Stimulated activated CD4-positive, alpha-beta T cell treated with anti-CD3 and anti-CD28 coated beads, Interleukin-12 subunit alpha, Interleukin-12 subunit beta, amount 100 ng/mL, for 4 hours (primary cell): ENCODE data around the gene CTSH.
"Not testable (repeated sequence)": the region's sequence is repeated elsewhere in the genome, so short reads cannot be mapped to it uniquely, and the experiment has no call there.

Experiments
- DNase-seq: peaks from one replicate; pipeline ENCODE4 v3.0.0-alpha.2; 2020

Gene CTSH

DNA sequence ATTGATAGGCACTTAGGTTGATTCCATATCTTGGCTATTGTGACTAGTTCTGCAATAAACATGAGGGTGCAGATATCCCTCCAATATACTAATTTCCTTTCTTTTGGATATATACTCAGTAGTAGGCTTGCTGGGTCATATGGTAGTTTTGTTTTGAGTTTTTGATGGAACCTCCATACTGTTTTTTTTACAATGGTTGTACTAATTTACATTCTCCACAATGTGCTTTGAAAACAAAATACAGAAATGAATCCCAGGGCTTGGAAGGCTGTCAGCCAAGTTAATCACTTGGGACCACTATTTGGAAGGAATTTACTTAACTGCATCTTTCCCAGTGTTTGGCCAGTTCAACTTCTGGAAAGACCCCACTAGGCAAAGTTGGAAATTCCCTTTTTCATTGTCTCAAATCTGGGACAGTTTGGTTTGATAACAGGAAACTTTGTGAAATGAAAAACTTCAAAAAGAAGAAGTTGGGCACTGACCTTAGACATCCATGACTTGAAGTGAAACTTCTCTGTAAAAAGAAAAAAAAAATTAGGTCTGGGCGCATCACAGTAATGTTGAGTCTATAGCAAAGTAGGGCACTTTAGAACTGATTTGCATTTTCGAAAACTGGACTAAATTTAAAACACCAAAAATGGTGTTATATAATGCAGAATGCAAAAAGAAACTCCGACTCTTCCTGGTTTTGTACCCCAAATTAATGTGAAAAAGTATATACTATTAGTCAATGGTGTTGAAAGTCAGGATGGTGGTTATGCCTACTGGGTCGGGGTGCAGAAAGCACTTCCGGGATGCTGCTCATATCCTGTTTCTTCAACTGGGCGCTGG lies 6.0 kb downstream of the CTSH start:
- DNase-seq, result no peak

DNA sequence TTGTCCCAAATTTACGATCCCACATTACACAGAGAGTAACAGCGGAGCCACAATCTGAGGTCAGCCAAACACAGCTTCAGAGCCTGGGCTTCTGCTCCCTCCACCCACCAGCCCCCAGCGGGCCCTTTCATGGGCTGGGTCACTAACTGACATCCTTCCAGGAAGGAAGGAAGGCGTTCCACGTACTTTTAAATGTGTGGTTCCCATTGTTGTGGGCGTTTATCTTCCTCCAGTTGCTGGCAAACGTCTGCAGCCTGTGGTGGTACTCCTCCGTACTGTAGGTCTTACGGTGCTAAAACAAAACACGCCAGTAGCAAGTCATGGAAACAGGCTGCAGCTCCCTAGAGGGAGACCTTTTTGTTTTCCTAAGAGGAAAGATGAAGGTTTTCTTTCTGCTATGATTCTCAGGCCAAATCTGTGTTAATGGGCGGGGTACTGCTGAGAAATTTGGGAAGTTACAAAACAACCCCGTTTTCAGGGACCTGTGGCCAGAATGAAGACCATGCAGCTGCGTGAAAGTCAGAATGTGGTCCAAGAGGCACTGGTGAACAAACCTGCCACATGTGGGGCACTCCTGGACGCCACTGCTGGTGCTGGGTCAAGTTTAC lies 7.6 kb downstream of the CTSH start:
- no peak for DNase-seq

DNA sequence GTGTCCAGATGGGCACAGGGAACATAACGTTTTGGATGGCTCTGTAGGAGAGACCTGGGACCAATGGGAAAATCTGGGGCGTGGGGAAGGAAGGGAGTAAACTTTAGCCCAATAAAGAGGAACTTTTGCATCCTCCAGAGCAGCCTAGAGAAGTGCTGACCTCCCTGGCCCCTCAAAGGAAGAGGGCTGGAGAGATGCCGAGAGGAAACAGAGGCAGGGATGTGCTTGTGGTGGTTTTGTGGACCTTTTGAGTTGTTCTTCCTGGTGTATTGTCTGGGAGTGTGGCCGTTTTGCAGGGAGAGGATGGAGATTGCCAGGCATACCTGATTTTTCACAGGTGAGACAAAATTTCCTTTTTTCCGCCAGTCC lies 10.2 kb downstream of the CTSH start:
- DNase-seq, result no peak

DNA sequence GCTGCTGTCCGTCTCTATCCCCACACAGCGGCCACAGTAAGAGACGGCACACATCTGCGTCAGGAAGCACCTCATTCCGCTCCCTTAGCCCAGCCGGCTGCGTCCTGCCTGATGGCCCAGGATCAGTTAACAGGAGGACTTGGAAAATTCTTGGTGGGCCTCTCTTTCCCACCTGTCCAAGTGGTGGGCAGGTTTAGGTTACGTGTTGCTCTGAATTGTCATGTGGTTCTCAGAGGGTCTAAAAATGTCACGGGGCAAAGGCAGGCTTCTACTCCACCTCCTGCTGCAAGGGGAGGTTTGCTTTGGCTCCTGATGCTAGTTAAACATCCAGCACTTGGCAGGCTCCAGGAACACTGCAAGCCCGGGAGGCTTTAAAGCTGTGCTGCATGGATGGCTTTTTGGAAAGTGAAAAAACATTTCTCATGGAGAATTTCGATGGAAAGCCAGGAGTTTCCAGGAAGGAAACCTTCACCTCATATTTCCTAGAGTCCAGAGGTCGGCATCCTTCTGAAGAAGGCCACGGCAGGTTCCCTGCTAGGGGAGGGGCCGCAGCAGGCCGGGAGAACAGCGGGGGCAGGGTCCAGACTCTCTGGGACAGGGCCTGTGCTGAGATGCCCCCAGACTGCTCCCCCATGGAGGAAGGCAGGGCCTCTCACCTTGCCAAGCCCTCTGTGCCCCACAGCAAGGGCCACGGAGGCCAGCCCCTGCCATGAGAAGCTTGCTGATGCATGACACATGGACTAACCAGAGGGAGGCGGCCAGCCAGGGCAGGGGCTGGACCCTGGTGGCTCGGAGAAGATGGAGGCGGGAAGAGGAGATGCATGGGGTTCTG lies 10.8 kb downstream of the CTSH start:
- DNase-seq, result no peak

DNA sequence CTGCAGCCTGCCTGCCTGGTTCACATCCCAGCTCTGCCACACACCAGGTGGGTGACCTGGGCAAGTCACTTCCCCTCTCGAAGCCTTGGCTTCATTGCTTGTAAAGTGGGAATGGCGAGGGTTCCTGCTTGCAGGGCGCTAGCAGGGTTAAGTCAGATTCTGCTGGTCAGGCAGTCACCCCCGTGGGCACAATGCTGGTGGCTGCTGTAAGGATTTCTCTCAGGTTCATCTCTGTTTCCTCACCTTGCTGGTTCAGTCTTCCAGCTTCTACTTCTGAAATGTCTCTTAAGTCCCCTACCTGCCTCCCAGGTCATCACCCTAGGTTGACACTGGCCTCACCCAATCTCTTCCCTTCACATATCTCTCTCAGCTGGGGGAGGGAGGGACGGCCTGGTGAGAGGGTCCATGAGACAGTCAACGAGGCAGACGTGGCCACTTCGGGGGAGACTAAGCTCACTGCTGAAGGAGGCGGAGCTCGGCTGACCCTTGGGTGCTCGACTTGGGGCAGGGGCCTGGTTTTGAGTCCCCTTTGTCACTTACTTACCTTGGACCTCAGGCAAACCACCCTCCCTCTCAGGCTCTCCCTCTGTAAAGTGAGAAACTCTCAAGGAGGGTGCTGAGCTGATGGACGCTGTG lies 11.5 kb downstream of the CTSH start:
- DNase-seq, result no peak

DNA sequence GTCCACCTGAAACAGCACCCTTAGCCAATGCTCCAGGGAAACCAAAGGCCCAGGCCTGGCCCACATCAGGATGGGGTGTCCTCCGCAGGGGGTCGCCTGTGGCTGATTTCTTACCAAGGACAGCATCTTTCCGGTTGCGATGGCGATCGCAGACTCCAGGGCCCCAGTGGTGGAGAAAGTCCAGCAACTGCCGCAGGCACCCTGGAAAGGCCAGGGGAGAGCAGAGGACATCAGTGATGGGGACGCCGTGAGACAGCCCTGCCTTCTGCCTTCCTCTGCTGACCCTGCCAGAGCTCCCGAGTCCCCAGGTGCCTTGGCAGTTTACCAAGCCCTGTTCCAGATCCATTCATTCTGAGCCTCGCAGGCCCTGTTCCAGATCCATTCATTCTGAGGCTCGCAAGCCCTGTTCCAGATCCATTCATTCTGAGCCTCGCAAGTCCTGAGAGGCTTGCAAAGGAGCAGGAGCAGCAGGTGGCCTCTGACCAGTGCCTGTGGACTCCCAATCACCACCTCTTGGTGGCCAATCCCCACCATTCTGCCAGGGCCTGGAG lies 12.5 kb downstream of the CTSH start:
- DNase-seq, result no peak

DNA sequence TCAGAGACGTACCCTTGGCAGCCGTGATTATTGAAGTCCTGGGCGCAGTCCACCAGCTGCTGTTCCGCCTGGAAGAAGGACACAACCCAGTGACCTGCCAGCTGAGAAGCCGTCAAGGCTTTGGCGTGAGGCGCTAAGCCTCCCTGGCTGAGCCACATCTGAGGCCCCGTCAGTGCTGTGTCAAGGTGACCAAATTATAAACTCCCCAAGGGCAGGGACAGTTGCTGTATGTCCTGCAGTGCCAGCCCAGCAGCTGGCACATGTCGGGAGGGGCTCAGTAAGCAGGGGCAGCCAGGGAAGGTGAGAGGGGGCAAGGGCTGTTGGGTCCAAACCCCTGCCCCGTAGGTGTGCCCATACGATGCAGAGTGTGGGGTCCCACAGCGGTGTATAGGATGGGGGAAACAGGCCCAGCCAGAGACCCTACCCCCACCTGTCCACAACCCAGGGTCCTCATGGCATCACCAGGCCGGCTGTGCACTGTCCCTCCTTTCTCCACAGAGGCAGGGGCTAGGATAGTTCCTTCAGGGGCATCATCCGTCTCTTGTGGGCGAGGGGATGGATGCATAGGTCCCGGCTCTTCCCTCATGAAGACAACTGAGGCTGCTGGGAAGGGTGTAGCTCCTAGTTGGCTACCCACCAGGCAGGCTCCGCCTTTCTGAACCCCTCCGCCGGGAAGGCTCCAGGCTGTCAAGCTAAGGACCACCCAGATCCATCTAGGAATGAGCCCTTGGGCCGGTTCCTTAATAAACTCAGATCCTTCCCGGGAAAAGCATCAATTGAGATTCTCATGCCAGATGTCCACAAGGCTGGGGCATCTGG lies 13.2 kb downstream of the CTSH start:
- no peak for DNase-seq

DNA sequence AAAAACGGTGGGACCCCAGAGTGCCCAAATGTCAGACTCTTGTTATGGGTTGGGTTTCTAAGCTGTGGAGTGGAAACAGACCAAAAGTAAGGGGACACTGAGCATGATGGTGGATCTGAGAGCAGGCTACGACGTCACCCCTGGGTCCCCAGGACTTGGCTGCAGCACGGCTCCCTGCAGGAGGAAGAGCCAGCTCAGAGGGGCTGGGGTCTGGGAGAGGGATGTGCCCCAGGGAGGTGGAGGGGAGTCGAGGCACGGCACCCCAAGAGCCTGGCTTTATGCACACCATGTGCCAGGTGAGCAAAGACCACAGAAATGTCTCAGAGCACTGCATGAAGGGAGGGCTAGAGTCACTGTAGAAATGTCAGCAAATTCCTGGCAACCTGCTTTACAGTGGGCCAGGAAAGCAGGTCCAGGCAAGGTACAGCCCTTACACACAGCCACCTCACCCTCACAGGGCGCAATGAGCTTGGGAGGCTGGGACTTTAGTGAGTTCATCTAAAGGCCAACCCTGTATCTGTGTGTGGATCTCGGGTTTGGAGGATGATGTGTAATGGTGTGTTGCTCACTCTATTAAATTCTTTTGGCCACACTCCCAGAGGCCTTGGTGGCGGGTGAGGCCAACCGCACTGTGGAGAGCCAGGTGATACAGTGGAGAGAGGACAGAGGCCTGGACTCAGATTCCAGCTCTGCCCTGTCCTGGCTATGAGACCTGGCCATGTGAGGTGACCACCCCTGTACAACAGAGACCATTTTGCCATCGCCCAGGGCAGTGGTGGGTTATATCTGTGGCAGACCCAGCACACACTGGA lies 14.1 kb downstream of the CTSH start:
- no peak for DNase-seq

DNA sequence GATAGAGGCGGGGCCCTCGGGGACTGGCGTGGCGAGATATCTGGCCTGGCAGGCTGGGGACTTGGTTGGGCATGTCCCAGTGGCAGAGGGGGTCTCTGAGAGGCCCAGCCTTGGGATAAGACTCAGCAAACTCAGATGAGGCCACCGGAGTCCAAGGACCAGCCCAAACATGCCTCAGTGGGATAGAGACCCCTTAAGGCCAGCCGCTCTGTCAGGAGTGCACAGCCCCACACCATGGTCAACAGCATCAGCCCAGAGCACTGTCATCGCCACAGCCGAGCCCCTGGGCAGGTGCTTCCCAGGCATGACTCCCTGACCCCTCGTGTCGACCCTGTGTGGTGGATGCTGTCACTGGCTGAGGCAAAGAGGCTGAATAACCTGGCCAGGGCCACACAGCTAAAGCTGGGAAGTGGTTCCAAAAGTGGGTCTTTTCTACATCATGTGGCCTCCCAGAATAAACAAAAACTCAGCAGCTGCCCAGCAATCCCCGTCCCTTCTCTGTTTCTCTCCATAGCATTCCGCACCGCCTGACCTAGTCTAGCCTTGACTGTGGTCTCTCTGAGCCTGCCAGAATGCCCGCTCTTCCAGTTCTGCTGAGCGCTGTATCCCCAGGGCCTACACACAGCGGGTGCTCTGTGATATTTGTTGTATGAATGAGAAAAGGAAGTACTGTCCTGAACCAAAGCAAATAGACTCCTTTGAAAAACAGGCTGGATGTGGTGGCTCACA lies 15.1 kb downstream of the CTSH start:
- DNase-seq, result no peak

DNA sequence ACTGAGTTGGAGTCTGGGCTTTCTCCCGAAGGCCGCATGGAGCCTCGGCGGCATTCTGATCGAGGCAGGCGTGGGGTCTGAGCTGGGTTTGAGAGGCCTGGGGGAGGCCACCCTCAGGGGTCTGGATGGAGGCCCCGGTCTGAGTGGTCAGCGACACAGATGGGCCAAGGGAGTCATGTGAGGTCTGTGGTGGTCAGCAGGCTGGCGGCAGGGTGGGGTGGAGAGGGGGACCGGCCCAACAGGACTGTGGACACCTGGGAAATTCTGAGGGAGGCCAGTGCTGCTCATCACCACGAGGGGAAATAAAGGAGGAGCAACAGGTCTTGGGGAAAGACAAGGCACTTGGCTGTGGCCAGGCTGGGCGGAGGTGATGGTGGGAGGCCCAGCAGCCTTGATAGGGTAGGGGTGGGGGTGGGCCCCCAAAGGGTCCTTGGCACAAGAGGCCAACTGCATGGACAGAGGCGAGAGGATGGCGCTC lies 16.2 kb downstream of the CTSH start:
- DNase-seq, result no peak

DNA sequence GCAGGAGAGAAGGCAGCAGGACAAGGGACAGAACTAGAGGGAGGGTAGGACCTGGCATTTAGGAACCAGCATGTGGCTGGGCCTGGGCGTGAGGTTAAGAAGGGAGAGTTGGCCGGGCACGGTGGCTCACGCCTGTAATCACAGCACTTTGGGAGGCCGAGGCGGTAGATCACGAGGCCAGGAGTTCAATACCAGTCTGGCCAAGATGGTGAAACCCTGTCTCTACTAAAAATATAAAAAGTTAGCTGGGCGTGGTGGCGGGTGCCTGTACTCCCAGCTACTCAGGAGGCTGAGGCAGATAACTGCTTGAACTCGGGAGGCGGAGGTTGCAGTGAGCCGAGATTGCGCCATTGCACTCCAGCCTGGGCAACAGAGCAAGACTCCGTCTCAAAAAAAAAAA lies 16.7 kb downstream of the CTSH start:
- not testable (repeated sequence) for DNase-seq

DNA sequence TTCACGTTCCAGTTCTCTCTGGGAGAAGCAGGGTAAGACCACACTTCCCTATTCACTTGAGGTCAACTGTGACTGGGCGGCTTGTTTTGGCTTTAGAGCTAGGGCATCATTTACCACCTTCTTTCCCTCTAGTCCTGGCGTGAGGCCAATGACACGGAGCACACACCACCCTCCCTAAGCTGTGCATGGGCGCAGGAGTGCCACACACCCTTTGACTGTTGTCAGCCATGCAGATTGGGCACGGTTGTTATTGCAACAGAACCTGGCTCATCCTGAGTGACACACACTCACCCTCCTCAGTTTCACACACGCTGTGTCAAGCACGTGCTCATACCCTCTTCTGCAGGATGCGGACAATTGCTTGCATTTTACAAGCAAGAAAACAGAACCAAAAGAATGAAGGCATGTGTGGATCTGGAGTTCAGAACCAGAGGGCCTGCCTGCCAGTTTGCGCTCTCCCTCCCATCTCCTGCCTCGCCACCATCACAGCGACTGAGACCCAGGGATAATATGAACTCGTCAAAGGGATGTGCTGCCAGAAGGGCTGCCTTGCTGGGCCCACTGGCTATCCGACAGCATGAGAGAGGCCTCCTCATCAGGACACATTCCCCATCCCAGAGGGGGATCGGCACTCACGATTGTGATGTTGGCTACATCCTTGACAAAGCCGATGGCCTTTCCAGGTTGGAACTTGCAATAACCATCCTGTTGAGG lies 17.6 kb downstream of the CTSH start:
- no peak for DNase-seq

DNA sequence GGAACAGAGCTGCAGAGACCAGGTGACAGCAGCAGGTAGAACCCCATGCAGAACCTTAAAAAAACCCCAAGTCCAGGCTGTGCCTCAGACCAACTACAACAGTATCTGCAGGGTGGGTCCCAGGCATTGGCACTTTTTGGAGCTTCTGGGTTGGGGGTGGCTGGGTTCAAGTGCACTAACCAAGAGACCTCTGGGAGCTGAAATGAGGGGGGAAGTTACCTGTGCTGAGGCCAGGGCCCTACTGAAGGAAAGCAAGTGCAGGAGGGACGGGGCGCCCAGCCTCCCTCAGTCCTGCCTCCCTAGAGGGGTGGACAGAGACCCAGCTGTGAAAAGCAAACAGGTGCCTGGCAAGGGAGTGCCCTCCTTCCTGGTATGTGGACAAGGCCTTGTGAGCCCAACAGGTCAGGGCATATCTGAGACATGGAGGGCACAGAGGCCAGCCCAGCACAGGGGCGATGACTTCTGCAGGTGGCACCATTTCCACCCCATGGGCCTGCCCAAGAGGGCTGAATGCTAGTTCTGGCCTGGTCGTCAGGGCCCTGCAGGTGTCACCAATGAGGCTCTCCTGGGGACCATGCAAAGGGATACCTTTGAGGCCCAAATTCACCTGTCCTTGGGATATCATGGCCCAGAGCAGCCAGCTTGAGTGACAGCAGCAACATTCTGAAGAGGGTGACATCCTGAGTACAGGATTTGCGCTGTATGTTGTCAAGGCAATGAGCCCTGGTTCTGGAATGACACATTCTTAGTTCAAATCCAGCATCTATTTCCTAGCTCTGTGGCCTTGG lies 18.7 kb downstream of the CTSH start:
- no peak for DNase-seq

DNA sequence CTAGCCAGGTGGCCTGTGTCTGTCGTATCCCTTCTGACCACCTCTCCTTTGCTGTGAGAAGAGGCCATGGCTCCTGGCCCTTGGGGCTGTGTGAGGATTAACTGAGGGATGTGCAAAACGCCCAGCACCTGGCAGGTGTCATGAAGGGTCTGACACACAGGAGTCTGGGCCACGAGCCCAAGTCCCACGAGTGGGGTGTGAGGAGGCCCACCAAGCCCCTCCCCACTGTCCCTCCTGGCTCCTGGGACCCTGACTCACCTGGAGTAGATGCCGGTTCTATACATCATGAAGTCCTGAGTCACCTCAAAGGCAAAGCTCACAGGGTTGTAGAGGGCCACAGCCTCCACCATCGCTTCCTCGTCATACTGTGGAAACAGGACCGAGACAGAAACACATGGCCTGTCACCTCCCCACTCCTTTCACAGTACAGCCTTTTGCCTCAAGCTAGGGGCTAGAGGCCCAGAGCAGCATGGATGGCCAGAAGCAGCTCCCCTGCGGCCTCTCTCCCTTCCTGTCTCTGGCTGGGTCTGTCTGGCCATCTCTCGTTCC lies 19.7 kb downstream of the CTSH start:
- no peak for DNase-seq

DNA sequence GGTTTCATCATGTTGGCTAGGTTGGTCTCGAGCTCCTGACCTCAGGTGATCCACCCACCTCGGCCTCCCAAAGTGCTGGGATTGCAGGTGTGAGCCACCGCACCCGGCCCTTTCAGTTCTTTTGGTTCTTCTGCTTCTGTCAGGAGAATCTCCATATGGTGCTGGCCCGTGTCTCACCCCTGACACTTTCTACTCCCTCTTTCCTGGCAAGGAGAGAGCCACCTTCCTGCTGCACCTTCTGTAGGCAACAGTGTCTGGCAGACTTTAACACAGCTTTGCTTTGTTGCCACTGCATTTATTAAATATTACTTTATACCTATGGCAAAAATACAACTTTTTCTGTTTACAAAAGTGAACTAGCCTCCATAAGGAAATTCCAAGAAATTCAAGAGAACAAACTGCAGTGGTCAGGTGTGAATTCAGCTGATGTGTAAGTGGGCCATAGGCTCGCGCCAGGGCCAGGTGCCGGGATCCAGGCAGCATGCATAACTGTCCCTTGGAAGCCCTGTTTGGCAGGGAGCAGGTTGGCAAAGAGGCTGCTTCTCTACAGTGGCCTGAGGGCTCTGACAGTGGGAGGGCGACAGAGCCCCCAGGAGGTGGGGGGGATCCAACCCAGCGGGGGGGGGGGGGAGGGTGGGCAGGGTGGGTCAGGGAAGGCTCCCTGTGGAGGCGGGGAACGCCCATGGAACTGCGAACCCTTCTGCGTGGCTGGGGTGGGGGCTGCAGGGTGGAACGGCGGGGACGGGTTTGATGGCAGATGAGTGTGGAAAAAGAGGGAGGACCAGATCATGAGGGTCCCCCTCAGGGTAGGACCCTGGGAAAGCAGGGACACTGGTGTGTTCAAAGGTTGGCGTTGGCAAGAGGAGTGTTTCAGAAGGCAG lies 21.1 kb downstream of the CTSH start:
- DNase-seq, result no peak

DNA sequence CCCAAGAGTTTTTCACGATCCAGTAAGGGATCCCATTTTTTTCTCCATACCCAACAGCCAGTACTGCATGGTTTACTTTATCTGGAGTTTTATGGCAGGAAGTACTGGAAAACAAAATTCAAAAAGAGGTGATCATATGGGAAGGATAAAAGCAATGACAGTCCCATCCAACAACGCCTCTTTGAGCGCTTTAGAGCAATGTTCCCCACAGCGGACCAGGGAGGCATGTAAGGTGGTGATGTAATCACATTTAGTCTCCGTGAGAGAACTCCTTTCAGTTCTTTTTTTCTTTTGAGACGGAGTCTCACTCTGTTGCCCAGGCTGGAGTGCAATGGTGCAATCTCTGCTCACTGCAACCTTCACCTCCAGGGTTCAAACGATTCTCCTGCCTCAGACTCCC lies 21.8 kb downstream of the CTSH start:
- DNase-seq, result no peak

DNA sequence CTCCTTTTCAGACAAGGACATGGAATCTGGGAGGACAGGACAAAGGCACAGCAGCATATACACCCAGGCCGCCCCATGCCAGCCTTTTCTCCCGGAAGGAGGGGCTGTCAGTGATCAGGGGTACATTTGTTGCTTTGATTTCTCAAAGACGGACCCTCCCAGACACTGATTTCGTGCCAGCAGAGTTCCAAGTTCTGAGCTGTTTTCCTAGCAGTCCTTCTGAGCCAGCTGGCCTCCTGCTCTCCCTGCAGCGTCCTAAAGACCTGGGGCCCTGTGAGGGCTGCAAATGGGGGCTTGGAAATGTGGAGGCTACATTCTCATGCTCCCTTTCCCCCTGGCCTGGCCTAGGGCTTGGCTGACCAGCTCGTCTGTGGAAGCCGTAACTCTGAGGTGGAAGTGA lies 22.3 kb downstream of the CTSH start:
- DNase-seq, result no peak

DNA sequence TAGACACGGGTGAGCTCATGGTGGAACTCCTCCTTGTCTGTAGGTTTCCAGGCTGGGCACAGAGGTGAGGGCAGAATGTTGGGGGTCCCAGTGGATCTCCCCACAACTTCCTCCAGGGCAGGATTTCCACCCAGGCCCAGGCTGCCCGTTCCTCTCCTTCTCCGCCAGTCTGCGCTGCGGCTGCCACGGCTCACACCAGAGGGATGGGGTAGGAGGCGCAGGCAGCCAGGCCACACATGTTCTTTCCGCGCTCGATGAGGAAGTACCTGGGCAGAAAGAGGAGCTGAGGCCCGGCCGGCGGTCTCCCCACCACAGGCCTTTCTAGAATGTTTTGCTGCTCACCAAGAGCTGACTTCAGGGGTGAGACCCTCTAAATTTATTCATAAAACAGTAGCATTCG lies 22.9 kb downstream of the CTSH start:
- no peak for DNase-seq
